ENCODE data around the gene STAC.

Gene STAC

GRCh38 chr3:36511791-36512486, 131.6 kb downstream of the STAC start:
- DNase-seq (ENCODE audit: extremely low read depth in 1 of 2, low read depth in 1 of 2), result no peak

GRCh38 chr3:36512555-36512954, 132.3 kb downstream of the STAC start:
- DNase-seq (ENCODE audit: extremely low read depth in 1 of 2, low read depth in 1 of 2), result no peak

- no peak for DNase-seq (ENCODE audit: extremely low read depth in 1 of 2, low read depth in 1 of 2)
These were observed 133.9 kb downstream of the STAC start for GRCh38 chr3:36514171-36514570.

GRCh38 chr3:36519682-36520081, 139.4 kb downstream of the STAC start:
- no peak for DNase-seq (ENCODE audit: extremely low read depth in 1 of 2, low read depth in 1 of 2)

- DNase-seq (ENCODE audit: extremely low read depth in 1 of 2, low read depth in 1 of 2), result no peak
These were observed 140.1 kb downstream of the STAC start for GRCh38 chr3:36520241-36521006.

- DNase-seq (ENCODE audit: extremely low read depth in 1 of 2, low read depth in 1 of 2), result no peak
These were observed 140.7 kb downstream of the STAC start for GRCh38 chr3:36521007-36521379.

GRCh38 chr3:36524560-36524959, 144.3 kb downstream of the STAC start:
- DNase-seq (ENCODE audit: extremely low read depth in 1 of 2, low read depth in 1 of 2), result no peak

GRCh38 chr3:36525115-36525801, 145.0 kb downstream of the STAC start:
- no peak for DNase-seq (ENCODE audit: extremely low read depth in 1 of 2, low read depth in 1 of 2)

- no peak for DNase-seq (ENCODE audit: extremely low read depth in 1 of 2, low read depth in 1 of 2)
These were observed 157.9 kb downstream of the STAC start for GRCh38 chr3:36538136-36538749.

GRCh38 chr3:36540888-36541518, 160.7 kb downstream of the STAC start:
- DNase-seq (ENCODE audit: extremely low read depth in 1 of 2, low read depth in 1 of 2), result no peak

- DNase-seq (ENCODE audit: extremely low read depth in 1 of 2, low read depth in 1 of 2), result no peak
These were observed 161.9 kb downstream of the STAC start for GRCh38 chr3:36542186-36542585.

GRCh38 chr3:36543276-36543997, 163.1 kb downstream of the STAC start:
- DNase-seq (ENCODE audit: extremely low read depth in 1 of 2, low read depth in 1 of 2), result no peak

- no peak for DNase-seq (ENCODE audit: extremely low read depth in 1 of 2, low read depth in 1 of 2)
These were observed 165.9 kb downstream of the STAC start for GRCh38 chr3:36546226-36546625.

- DNase-seq (ENCODE audit: extremely low read depth in 1 of 2, low read depth in 1 of 2), result no peak
These were observed 168.4 kb downstream of the STAC start for GRCh38 chr3:36548712-36549111.

- no peak for DNase-seq (ENCODE audit: extremely low read depth in 1 of 2, low read depth in 1 of 2)
These were observed 176.9 kb downstream of the STAC start for GRCh38 chr3:36557021-36557707.

GRCh38 chr3:36557708-36558421, 177.6 kb downstream of the STAC start:
- DNase-seq (ENCODE audit: extremely low read depth in 1 of 2, low read depth in 1 of 2), result no peak

- no peak for DNase-seq (ENCODE audit: extremely low read depth in 1 of 2, low read depth in 1 of 2)
These were observed 178.7 kb downstream of the STAC start for GRCh38 chr3:36558961-36559360.

- DNase-seq (ENCODE audit: extremely low read depth in 1 of 2, low read depth in 1 of 2), result no peak
These were observed 180.4 kb downstream of the STAC start for GRCh38 chr3:36560685-36561084.

- no peak for DNase-seq (ENCODE audit: extremely low read depth in 1 of 2, low read depth in 1 of 2)
These were observed 181.3 kb downstream of the STAC start for GRCh38 chr3:36561601-36562000.

Measured in stimulated activated CD8-positive, alpha-beta memory T cell treated with anti-CD3 and anti-CD28 coated beads, Interleukin-7, amount 100 ng/mL, for 48 hours (primary cell).